Upper lobe of left lung (tissue), 6 donors: ENCODE data around the gene TRIML2. TPM values are rescaled to one million over a fixed set of nuclear protein-coding genes. Genes with fewer than 3 reads are reported as not detected.

Source experiments
- ATAC-seq, 2 donors: fragments of 200-7000 bp; cut with Tn5 transposase; one replicate each; pipeline ENCODE4 v1.9.1; 2022; ENCODE audit warnings: mild to moderate bottlenecking in 2 of 2, moderate library complexity in 2 of 2; ENCODE audit not compliant: low FRiP score in 2 of 2
- DNase-seq, 2 donors: peaks; one replicate each; pipeline ENCODE4 v3.0.0-alpha.2; 2019 to 2020
- H3K27ac ChIP-seq, 4 donors: fragments of 200-600 bp; sonication (generic); one replicate each; pipeline ENCODE4 v1.5.1; 2016 to 2019
- H3K27me3 ChIP-seq, 4 donors: fragments of 200-600 bp; sonication (generic); one replicate each; pipeline ENCODE4 v1.5.1; 2017 to 2019
- H3K36me3 ChIP-seq, 4 donors: fragments of 200-600 bp; sonication (generic); one replicate each; pipeline ENCODE4 v1.5.1; 2016 to 2019
- H3K4me1 ChIP-seq, 4 donors: fragments of 200-600 bp; sonication (generic); one replicate each; pipeline ENCODE4 v1.5.1; 2018 to 2019
- H3K4me3 ChIP-seq, 4 donors: fragments of 200-600 bp; sonication (generic); one replicate each; pipeline ENCODE4 v1.5.1; 2017 to 2019; ENCODE audit warnings: mild to moderate bottlenecking in 2 of 4, moderate library complexity in 1 of 4
- H3K9me3 ChIP-seq, 4 donors: fragments of 200-600 bp; sonication (generic); one replicate each; pipeline ENCODE4 v1.5.1; 2018 to 2019
- CTCF ChIP-seq, 6 experiments: fragments of 450-650 bp in 4 of 6; fragments of 200-600 bp in 2 of 6; sonication (generic) in 2 of 6; IDR thresholded peaks; one replicate each; pipeline ENCODE4 v1.5.1; 2016 to 2019; ENCODE audit warnings: antibody characterized with exemption in 6 of 6
- EP300 ChIP-seq, 4 donors: sonication (generic); formaldehyde crosslinking; IDR thresholded peaks; one replicate each; pipeline ENCODE4 v1.5.1; 2017; ENCODE audit warnings: antibody characterized with exemption in 4 of 4, control low read depth in 2 of 4
- POLR2A ChIP-seq, 4 donors: fragments of 450-650 bp; IDR thresholded peaks; one replicate each; pipeline ENCODE4 v1.5.1; 2016 to 2017; ENCODE audit warnings: antibody characterized with exemption in 4 of 4, mild to moderate bottlenecking in 2 of 4
- POLR2AphosphoS5 ChIP-seq, 2 donors: sonication (generic); formaldehyde crosslinking; IDR thresholded peaks; one replicate each; pipeline ENCODE4 v1.5.1; 2017; ENCODE audit warnings: antibody characterized with exemption in 2 of 2
- WGBS, 2 donors: methylation state at CpG; one replicate each; pipeline ENCODE4 v1.1.5; 2017 to 2018; 5-methylcytosine and 5-hydroxymethylcytosine counted together
- small RNA-seq, 4 donors: library from RNA; depleted of rRNA; stranded (forward); fragments of <200 nt; gene quantifications; one replicate each; pipeline ENCODE3, GENCODE V24; 2016
- total RNA-seq, 6 donors: library from RNA; depleted of rRNA in 4 of 6; stranded (reverse); fragments of >200 nt in 4 of 6; gene quantifications; one replicate each; pipeline versions ENCODE4 v1.1.0 to v1.2.1, GENCODE V29; 2016 to 2021
- donor health status: DM: no; HTN: no; CAD: no; lungs with moderate emphysema.
- donor health status: DM: no; HTN: yes; CAD: no; lungs with severe emphysema.

Gene TRIML2
- total RNA-seq, 6 donors from 2014 or later = not detected

GRCh38 chr4:188042191-188042590 lies 67.2 kb downstream of the TRIML2 start:
- H3K4me3 ChIP-seq = no peak overlapping the region
- H3K36me3 ChIP-seq = no peaks in the 10 kb centered on the region
- no peak overlapping the region for H3K27ac ChIP-seq
- H3K4me1 ChIP-seq = no peaks in the 10 kb centered on the region
- TF ChIP-seq CTCF (IDR thresholded peaks at IDR 0.05) (no peak), POLR2A (IDR thresholded peaks at IDR 0.05) (no peak), POLR2AphosphoS5 (IDR thresholded peaks at IDR 0.05) (no peak)
- H3K9me3 ChIP-seq = no peaks in the 10 kb centered on the region
- H3K27me3 ChIP-seq = no peaks in the 10 kb centered on the region
- ATAC-seq = no peak
- WGBS, 2 donors = 73 to 89% methylated on average over 10 to 15 of the region's 15 CpGs
- DNase-seq = no peak

GRCh38 chr4:188041721-188042120 lies 67.7 kb downstream of the TRIML2 start:
- DNase-seq (no peak), ATAC-seq (no peak)
- TF ChIP-seq POLR2AphosphoS5 (IDR thresholded peaks at IDR 0.05) = no peak
- TF ChIP-seq EP300 (IDR thresholded peaks at IDR 0.05) = no peak
- no peak for TF ChIP-seq CTCF (IDR thresholded peaks at IDR 0.05)
- TF ChIP-seq POLR2A (IDR thresholded peaks at IDR 0.05) = no peak
- WGBS, 2 donors = 83 to 92% methylated on average over 21 of the region's 21 CpGs
- Histone ChIP-seq H3K9me3 (no peaks in the 10 kb centered on the region), H3K27ac (no peak overlapping the region), H3K4me3 (no peak overlapping the region), H3K4me1 (no peaks in the 10 kb centered on the region), H3K27me3 (no peaks in the 10 kb centered on the region), H3K36me3 (no peaks in the 10 kb centered on the region)

Small RNA genes within 50 kb of the gene (small RNA-seq; reads per million reads assigned to genes)
- 0 reads per million in 4 donors for gene RNU6-173P

Other genes with a start within 250 kb of the TRIML2 start
- under 1 TPM in 3 of 6 donors, not detected in 3; 0.40 to 0.61 (median 0.49) TPM for gene ZFP42, start 113.8 kb downstream of the TRIML2 start, total RNA-seq
- not detected for gene TRIML1, start 29.8 kb upstream of the TRIML2 start, total RNA-seq